Lower leg skin (tissue), 4 donors: ENCODE measurements around the gene VASH1. TPM values are rescaled to one million over a fixed set of nuclear protein-coding genes. Genes with fewer than 3 reads are reported as not detected.

Experiments
- DNase-seq, 2 donors: peaks; one replicate each; pipeline ENCODE4 v3.0.0-alpha.2; 2019; ENCODE audit warnings: low spot score in 2 of 2
- H3K4me3 ChIP-seq: fragments of 200-600 bp; sonication (generic); 2 replicates; pipeline ENCODE4 v1.5.1; 2017; ENCODE audit warnings: mild to moderate bottlenecking, low read depth; ENCODE audit not compliant: poor library complexity, severe bottlenecking
- POLR2A ChIP-seq, 2 donors: fragments of 450-650 bp; IDR thresholded peaks; one replicate each; pipeline ENCODE4 v1.6.1; 2016 to 2017; ENCODE audit warnings: antibody characterized with exemption in 2 of 2, mild to moderate bottlenecking in 1 of 2, moderate library complexity in 1 of 2
- whole genome bisulfite sequencing, 2 donors: methylation state at CpG; one replicate each; pipeline ENCODE4 v1.1.5; 2018; 5-methylcytosine and 5-hydroxymethylcytosine counted together
- intact Hi-C: fragments of 100-400 bp; cut with DNase I; formaldehyde crosslinking; loops from one replicate; pipeline ENCODE4 v1.15.0; 2023; ENCODE audit warnings: low total_unique reads
- total RNA-seq, 4 donors: library from RNA; depleted of rRNA; stranded (reverse); fragments of >200 nt; gene quantifications; one replicate each; pipeline ENCODE4 v1.1.0, GENCODE V29; 2016
- TF ChIP-seq, protein P1 (sequence below), 3 donors: fragments of 450-650 bp; IDR thresholded peaks; one replicate each; pipeline ENCODE4 v1.5.1; 2016; ENCODE audit warnings: antibody characterized with exemption in 3 of 3, mild to moderate bottlenecking in 3 of 3, moderate library complexity in 2 of 3

VASH1 gene
- total RNA-seq = 1 to 10 TPM in 3 of 4 donors, under 1 TPM in 1; 0.86 to 6.9 (median 1.3) TPM

DNA sequence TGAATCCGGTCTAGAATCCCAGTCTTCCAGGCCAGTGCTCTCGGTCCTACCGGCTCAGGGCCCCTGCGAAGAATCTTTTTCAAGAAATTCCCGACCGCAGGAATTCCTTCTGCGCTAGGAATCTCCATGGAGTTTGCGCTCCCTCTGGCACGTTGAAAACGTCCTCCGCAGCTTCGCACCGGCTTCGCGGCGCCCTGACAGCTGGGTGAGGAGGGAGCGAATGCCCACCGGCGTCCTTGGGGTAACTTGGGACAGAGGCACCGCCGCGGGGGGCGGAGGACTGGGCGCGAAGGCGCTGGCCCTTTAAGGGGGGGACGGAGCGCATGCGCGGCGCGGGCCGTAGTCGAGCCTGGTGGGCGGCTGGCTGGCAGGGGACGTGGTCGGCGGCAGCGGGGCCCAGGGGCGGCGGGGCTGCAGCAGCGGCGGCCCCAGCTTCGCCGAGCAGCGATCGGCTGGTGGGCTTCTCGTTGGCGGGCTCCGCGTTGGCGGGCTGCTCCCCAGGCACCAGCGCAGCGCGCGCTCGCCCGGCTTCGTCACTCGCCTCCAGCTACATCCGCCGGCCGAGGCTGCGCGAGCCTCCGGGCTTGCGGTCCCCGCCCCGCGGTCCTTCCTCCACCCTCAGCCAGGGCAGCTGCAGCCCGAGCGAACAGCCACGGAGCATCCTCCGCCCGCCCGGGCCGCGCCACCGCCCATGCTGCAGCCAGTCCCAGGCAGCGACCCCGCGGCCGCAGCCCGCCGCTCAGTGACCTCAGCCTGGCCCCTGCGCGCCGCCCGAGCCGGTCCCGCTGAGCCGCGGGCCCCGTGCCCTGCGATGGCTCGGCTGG, at the start of gene VASH1:
VASH1 (plus strand) TSS at position 333 of the 824 bp plus-strand sequence. CDS start 1,354 bp downstream, outside the sequence.
- no peak for TF ChIP-seq POLR2A (IDR thresholded peaks at IDR 0.05)
- TF ChIP-seq, protein P1, sequence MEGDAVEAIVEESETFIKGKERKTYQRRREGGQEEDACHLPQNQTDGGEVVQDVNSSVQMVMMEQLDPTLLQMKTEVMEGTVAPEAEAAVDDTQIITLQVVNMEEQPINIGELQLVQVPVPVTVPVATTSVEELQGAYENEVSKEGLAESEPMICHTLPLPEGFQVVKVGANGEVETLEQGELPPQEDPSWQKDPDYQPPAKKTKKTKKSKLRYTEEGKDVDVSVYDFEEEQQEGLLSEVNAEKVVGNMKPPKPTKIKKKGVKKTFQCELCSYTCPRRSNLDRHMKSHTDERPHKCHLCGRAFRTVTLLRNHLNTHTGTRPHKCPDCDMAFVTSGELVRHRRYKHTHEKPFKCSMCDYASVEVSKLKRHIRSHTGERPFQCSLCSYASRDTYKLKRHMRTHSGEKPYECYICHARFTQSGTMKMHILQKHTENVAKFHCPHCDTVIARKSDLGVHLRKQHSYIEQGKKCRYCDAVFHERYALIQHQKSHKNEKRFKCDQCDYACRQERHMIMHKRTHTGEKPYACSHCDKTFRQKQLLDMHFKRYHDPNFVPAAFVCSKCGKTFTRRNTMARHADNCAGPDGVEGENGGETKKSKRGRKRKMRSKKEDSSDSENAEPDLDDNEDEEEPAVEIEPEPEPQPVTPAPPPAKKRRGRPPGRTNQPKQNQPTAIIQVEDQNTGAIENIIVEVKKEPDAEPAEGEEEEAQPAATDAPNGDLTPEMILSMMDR (IDR thresholded peaks at IDR 0.05) = no peak
- 1 to 6% methylated on average over 6 to 71 of the region's 96 CpGs for WGBS, 2 donors
- H3K4me3 ChIP-seq = peak within 1 kb of the TSS; percentile 39
- DNase-seq = peak in 1 of 2 donors; percentile 90
- intact Hi-C loops = no loop called here

DNA sequence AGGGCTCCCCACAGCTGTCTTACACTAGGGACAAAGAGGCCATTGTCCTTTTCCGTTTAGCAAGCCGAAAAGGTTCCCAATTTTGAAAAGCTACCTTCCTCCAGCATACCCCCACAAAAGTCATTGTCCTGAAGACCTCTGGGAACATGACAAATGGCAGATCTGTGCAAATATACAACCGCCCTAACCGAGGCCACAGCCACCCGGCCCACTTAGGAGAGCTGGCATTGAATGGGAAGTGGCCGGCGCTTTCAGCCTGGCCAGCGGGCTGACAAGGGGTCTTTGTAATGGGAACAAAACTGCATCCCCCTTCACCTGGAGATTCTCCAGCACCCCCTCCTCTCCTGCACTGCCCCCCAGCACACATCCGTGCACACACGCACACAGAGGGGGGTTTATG, 48.1 kb upstream of the VASH1 start:
- 83 to 92% methylated on average over 10 of the region's 10 CpGs for WGBS, 2 donors
- no peak overlapping the region for H3K4me3 ChIP-seq
- DNase-seq = peak in 1 of 2 donors; percentile 11
- intact Hi-C loops = no loop called here
- no peak for TF ChIP-seq POLR2A (IDR thresholded peaks at IDR 0.05)
- TF ChIP-seq, protein P1 (IDR thresholded peaks at IDR 0.05) = no peak

DNA sequence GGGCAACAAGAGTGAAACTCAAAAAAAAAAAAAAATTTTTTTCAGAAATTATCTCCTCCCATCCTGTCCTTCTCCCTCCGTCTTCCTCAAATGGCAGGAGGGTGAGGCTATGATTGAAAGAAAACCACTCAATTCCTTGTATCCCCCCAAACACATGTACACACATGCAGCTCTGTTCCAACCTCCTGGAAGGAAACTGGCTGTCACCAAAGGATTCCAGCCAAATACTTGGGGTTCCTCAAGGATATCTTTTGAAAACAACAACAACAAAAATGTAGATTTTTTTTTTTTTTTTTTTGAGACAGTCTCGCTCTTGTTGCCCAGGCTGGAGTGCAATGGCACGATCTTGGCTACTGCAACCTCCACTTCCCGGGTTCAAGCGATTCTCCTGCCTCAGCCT, 46.8 kb upstream of the VASH1 start:
- DNase-seq = no peak
- TF ChIP-seq, protein P1 (IDR thresholded peaks at IDR 0.05) = no peak
- TF ChIP-seq POLR2A (IDR thresholded peaks at IDR 0.05) = no peak
- no peak overlapping the region for H3K4me3 ChIP-seq
- WGBS, 2 donors = 82 to 91% methylated on average over 5 of the region's 5 CpGs
- intact Hi-C loops = no loop called here

DNA sequence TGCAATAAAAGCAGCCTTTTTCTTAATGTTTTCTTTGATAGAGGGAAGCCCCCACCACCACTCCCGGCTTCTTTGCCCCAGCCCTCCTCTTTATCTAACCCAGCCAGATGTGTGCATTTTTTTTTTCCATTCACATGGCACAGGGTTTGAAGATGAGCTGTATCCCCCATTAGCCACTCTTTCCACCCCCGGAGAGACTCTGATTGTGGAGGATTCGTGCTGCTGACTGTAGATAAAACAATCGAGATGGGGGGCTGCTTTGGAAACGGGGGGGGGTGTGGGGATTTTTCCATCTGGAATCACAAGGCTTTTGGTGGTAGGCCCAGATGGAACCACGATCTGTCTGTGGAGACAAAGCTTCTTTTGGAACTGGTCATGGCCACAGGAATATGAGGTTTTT, 46.2 kb upstream of the VASH1 start:
- 46 to 54% methylated on average over 6 of the region's 6 CpGs for WGBS, 2 donors
- no peak overlapping the region for H3K4me3 ChIP-seq
- TF ChIP-seq POLR2A (IDR thresholded peaks at IDR 0.05) = no peak
- TF ChIP-seq, protein P1 (IDR thresholded peaks at IDR 0.05) = no peak
- intact Hi-C loops = no loop called here
- no peak for DNase-seq

DNA sequence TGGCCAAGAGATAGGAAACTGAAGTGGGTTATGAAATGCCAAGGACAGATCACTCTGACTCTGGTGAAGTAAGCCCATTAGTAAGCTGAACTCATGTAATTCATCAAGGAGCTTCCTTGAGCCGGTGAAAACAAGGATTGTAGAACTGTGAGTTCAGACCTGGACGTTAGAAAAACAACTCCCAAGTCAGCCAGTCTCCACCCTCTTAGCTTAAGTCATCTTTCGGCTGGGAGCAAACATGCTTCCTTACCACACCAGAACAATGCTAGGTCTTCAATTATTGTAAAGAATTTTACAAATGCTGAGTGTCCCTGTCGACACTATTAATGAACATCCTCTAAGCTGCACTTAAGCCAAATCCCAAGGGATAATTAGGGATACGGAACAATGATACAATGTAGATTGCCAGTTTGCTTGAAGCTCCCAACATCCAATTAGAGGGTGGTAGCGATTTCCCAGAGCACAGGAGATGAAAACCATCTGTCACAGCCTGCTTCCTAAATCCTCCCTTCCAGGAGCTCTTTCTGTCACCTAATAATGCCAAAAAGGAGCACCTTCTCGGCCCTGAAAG, 45.7 kb upstream of the VASH1 start:
- intact Hi-C loops = no loop called here
- no peak overlapping the region for H3K4me3 ChIP-seq
- peak in 1 of 2 donors; percentile 16 for DNase-seq
- 30 to 46% methylated on average over 7 of the region's 7 CpGs for WGBS, 2 donors
- TF ChIP-seq, protein P1 (IDR thresholded peaks at IDR 0.05) = no peak
- no peak for TF ChIP-seq POLR2A (IDR thresholded peaks at IDR 0.05)
